Neural progenitor cell (in vitro differentiated cells): ENCODE results near the gene FOXO6. TPM values are rescaled to one million over a fixed set of nuclear protein-coding genes. Genes with fewer than 3 reads are reported as not detected.
A peak's percentile ranks its signal among the peaks of the same experiment; 100 is the strongest.

Experiments used
- DNase-seq: peaks from one replicate; pipeline ENCODE4 v3.0.0-alpha.2; 2016; ENCODE audit warnings: low spot score
- H2AFZ ChIP-seq: fragments of 200-600 bp; sonication (generic); replicated peaks from 2 replicates; pipeline ENCODE4 v1.6.1; 2016; ENCODE audit warnings: antibody characterized with exemption
- H3F3A ChIP-seq: fragments of 200-600 bp; sonication (generic); 2 replicates; pipeline ENCODE4 v1.6.1; 2016; ENCODE audit warnings: antibody characterized with exemption, low read depth
- H3K27ac ChIP-seq: fragments of 200-600 bp; sonication (generic); 2 replicates; pipeline ENCODE4 v1.5.1; 2016; ENCODE audit warnings: mild to moderate bottlenecking
- H3K27me3 ChIP-seq: fragments of 200-600 bp; sonication (generic); 2 replicates; pipeline ENCODE4 v1.6.1; 2016; ENCODE audit warnings: mild to moderate bottlenecking, moderate library complexity
- H3K36me3 ChIP-seq: fragments of 200-600 bp; sonication (generic); 2 replicates; pipeline ENCODE4 v1.5.1; 2016
- H3K4me1 ChIP-seq: fragments of 200-600 bp; sonication (generic); 2 replicates; pipeline ENCODE4 v1.6.1; 2016; ENCODE audit warnings: mixed run types
- H3K4me2 ChIP-seq: fragments of 200-600 bp; sonication (generic); 2 replicates; pipeline ENCODE4 v1.6.1; 2016
- H3K4me3 ChIP-seq: fragments of 200-600 bp; sonication (generic); 2 replicates; pipeline ENCODE4 v1.5.1; 2016
- H3K79me2 ChIP-seq: fragments of 200-600 bp; sonication (generic); 2 replicates; pipeline ENCODE4 v1.6.1; 2016; ENCODE audit warnings: low read depth
- H3K9ac ChIP-seq: fragments of 200-600 bp; sonication (generic); 2 replicates; pipeline ENCODE4 v1.6.1; 2016
- H3K9me3 ChIP-seq: fragments of 200-600 bp; sonication (generic); 2 replicates; pipeline ENCODE4 v1.5.1; 2016; ENCODE audit warnings: low read depth
- H4K20me1 ChIP-seq: fragments of 200-600 bp; sonication (generic); 2 replicates; pipeline ENCODE4 v1.6.1; 2016; ENCODE audit warnings: low read depth
- H3K27ac Mint-ChIP-seq: 3 replicates; pipeline ENCODE4 v1.8.0; 2021; ENCODE audit warnings: mixed read lengths
- H3K27me3 Mint-ChIP-seq: 2 replicates; pipeline ENCODE4 v1.8.0; 2022; ENCODE audit warnings: low read depth, mild to moderate bottlenecking, inconsistent platforms, moderate library complexity, mixed read lengths; ENCODE audit not compliant: insufficient read depth
- H3K36me3 Mint-ChIP-seq: 3 replicates; pipeline ENCODE4 v1.8.0; 2021; ENCODE audit warnings: mixed read lengths
- H3K4me1 Mint-ChIP-seq: 3 replicates; pipeline ENCODE4 v1.8.0; 2021; ENCODE audit warnings: mixed read lengths
- H3K4me3 Mint-ChIP-seq: 3 replicates; pipeline ENCODE4 v1.8.0; 2021; ENCODE audit warnings: mild to moderate bottlenecking, moderate library complexity, mixed read lengths
- H3K9me3 Mint-ChIP-seq: 3 replicates; pipeline ENCODE4 v1.8.0; 2020; ENCODE audit warnings: mixed read lengths
- EZH2 ChIP-seq: fragments of 200-600 bp; sonication (generic); IDR thresholded peaks from 2 replicates; pipeline ENCODE4 v1.6.1; 2017; ENCODE audit warnings: antibody characterized with exemption, mild to moderate bottlenecking, moderate library complexity
- EZH2phosphoT487 ChIP-seq: fragments of 200-600 bp; sonication (generic); IDR thresholded peaks from 2 replicates; pipeline ENCODE4 v1.6.1; 2017; ENCODE audit warnings: antibody characterized with exemption
- total RNA-seq: library from RNA; depleted of rRNA; stranded (reverse); fragments of >200 nt; gene quantifications from 2 replicates; pipeline ENCODE4 v1.2.3, GENCODE V29; 2015; ENCODE audit warnings: low replicate concordance
- TF ChIP-seq, protein P1 (sequence below): fragments of 200-600 bp; sonication (generic); IDR thresholded peaks from 2 replicates; pipeline ENCODE4 v1.5.1; 2017; ENCODE audit warnings: antibody characterized with exemption, mild to moderate bottlenecking

Gene FOXO6
- total RNA-seq, 1 donor from 2014 or later, result not detected

- Histone ChIP-seq H3F3A (peaks cover 21% of the 10 kb centered on the region), H3K79me2 (no peaks in the 10 kb centered on the region), H3K4me3 (no peak overlapping the region), H3K27me3 (peaks cover 4% of the 10 kb centered on the region), H3K27ac (no peak overlapping the region), H4K20me1 (no peaks in the 10 kb centered on the region), H3K36me3 (no peaks in the 10 kb centered on the region), H3K9me3 (no peaks in the 10 kb centered on the region), H3K4me1 (peaks cover 15% of the 10 kb centered on the region), H3K4me2 (no peak overlapping the region), H3K9ac (no peak overlapping the region), H2AFZ (no peak overlapping the region)
- Mint-ChIP-seq H3K27ac (no peak overlapping the region), H3K4me1 (peaks cover 23% of the 10 kb centered on the region), H3K9me3 (peaks cover 1% of the 10 kb centered on the region), H3K27me3 (peaks cover 2% of the 10 kb centered on the region), H3K36me3 (no peaks in the 10 kb centered on the region), H3K4me3 (no peak overlapping the region)
- no peak for DNase-seq
- TF ChIP-seq EZH2phosphoT487, result no peak
- TF ChIP-seq, protein P1, sequence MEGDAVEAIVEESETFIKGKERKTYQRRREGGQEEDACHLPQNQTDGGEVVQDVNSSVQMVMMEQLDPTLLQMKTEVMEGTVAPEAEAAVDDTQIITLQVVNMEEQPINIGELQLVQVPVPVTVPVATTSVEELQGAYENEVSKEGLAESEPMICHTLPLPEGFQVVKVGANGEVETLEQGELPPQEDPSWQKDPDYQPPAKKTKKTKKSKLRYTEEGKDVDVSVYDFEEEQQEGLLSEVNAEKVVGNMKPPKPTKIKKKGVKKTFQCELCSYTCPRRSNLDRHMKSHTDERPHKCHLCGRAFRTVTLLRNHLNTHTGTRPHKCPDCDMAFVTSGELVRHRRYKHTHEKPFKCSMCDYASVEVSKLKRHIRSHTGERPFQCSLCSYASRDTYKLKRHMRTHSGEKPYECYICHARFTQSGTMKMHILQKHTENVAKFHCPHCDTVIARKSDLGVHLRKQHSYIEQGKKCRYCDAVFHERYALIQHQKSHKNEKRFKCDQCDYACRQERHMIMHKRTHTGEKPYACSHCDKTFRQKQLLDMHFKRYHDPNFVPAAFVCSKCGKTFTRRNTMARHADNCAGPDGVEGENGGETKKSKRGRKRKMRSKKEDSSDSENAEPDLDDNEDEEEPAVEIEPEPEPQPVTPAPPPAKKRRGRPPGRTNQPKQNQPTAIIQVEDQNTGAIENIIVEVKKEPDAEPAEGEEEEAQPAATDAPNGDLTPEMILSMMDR, result no peak
Observed at GRCh38 chr1:41333146-41333784, 28.0 kb upstream of the FOXO6 start.

GRCh38 chr1:41338820-41339219 lies 22.4 kb upstream of the FOXO6 start:
- Mint-ChIP-seq H3K9me3 (peaks cover 10% of the 10 kb centered on the region), H3K36me3 (no peaks in the 10 kb centered on the region), H3K27ac (no peak overlapping the region), H3K4me3 (no peak overlapping the region), H3K27me3 (peaks cover 2% of the 10 kb centered on the region), H3K4me1 (peaks cover 7% of the 10 kb centered on the region)
- TF ChIP-seq EZH2 (no peak), EZH2phosphoT487 (no peak)
- TF ChIP-seq, protein P1, result no peak
- peaks cover 6% of the 10 kb centered on the region for H3K9me3 ChIP-seq
- H3F3A ChIP-seq, result peaks cover 7% of the 10 kb centered on the region
- H3K27ac ChIP-seq, result no peak overlapping the region
- H3K4me3 ChIP-seq, result no peak overlapping the region
- DNase-seq, result peak; percentile 0
- H3K27me3 ChIP-seq, result peaks cover 4% of the 10 kb centered on the region
- no peaks in the 10 kb centered on the region for H3K79me2 ChIP-seq
- no peaks in the 10 kb centered on the region for H3K36me3 ChIP-seq
- no peak overlapping the region for H2AFZ ChIP-seq
- H3K4me2 ChIP-seq, result no peak overlapping the region
- no peaks in the 10 kb centered on the region for H4K20me1 ChIP-seq
- no peaks in the 10 kb centered on the region for H3K4me1 ChIP-seq
- H3K9ac ChIP-seq, result no peak overlapping the region

GRCh38 chr1:41340655-41341364 lies 20.4 kb upstream of the FOXO6 start:
- Mint-ChIP-seq H3K4me1 (peaks cover 7% of the 10 kb centered on the region), H3K27me3 (peaks cover 2% of the 10 kb centered on the region), H3K9me3 (peaks cover 10% of the 10 kb centered on the region), H3K4me3 (no peak overlapping the region), H3K27ac (no peak overlapping the region), H3K36me3 (no peaks in the 10 kb centered on the region)
- H4K20me1 ChIP-seq, result no peaks in the 10 kb centered on the region
- no peak for TF ChIP-seq EZH2phosphoT487
- TF ChIP-seq, protein P1, result no peak
- TF ChIP-seq EZH2, result no peak
- no peaks in the 10 kb centered on the region for H3K4me1 ChIP-seq
- no peak overlapping the region for H3K4me2 ChIP-seq
- no peak for DNase-seq
- H3K27me3 ChIP-seq, result peaks cover 4% of the 10 kb centered on the region
- H3K9me3 ChIP-seq, result peaks cover 6% of the 10 kb centered on the region
- no peak overlapping the region for H2AFZ ChIP-seq
- H3K36me3 ChIP-seq, result no peaks in the 10 kb centered on the region
- no peak overlapping the region for H3K9ac ChIP-seq
- no peaks in the 10 kb centered on the region for H3K79me2 ChIP-seq
- no peak overlapping the region for H3K27ac ChIP-seq
- H3F3A ChIP-seq, result peaks cover 7% of the 10 kb centered on the region
- H3K4me3 ChIP-seq, result no peak overlapping the region
